Colonic mucosa (tissue), 4 donors: ENCODE results near the gene CHSY3. TPM values are rescaled to one million over a fixed set of nuclear protein-coding genes. Genes with fewer than 3 reads are reported as not detected.

ENCODE experiments used
- DNase-seq: peaks from one replicate; pipeline ENCODE4 v3.0.0-alpha.2; 2020
- H3K27ac ChIP-seq: fragments of 200-600 bp; one replicate; pipeline ENCODE4 v1.8.0; 2021
- H3K27me3 ChIP-seq: fragments of 200-600 bp; one replicate; pipeline ENCODE4 v1.8.0; 2021
- H3K36me3 ChIP-seq: fragments of 200-600 bp; one replicate; pipeline ENCODE4 v1.8.0; 2021
- H3K4me1 ChIP-seq: fragments of 200-600 bp; one replicate; pipeline ENCODE4 v1.8.0; 2021; ENCODE audit warnings: mild to moderate bottlenecking
- H3K4me3 ChIP-seq: fragments of 200-600 bp; one replicate; pipeline ENCODE4 v1.8.0; 2021
- H3K9ac ChIP-seq, 2 donors: one replicate each; pipeline ENCODE4 v1.7.0; 2013; ENCODE audit warnings: control low read depth in 2 of 2, low read depth in 2 of 2, low read length in 2 of 2
- H3K9me3 ChIP-seq: fragments of 200-600 bp; one replicate; pipeline ENCODE4 v1.8.0; 2021
- CTCF ChIP-seq: fragments of 200-600 bp; IDR thresholded peaks from one replicate; pipeline ENCODE4 v1.8.0; 2022; ENCODE audit warnings: antibody characterized with exemption, mild to moderate bottlenecking
- intact Hi-C: fragments of 100-400 bp; cut with DNase I; formaldehyde crosslinking; loops from one replicate; pipeline ENCODE4 v1.14.1; 2022
- total RNA-seq, 2 donors: library from RNA; stranded (reverse); fragmentation: NEBNext Ultra II Directional in 1 of 2; extraction: Animal tissue kit (Norgen Biotek cat#: 25700) in 1 of 2; gene quantifications; one replicate each; pipeline ENCODE4 v1.2.1, GENCODE V29; 2021
- donor health status: healthy.
- donor health status: DM: no; HTN: no; CAD: no.
- donor health status: DM: no; HTN: no; CAD: no.

Gene CHSY3
- total RNA-seq, 2 donors from 2014 or later: 0.42 to 0.99 TPM

- intact Hi-C loops: no loop called here
- Histone ChIP-seq H3K36me3 (no peaks in the 10 kb centered on the region), H3K4me1 (no peaks in the 10 kb centered on the region), H3K4me3 (no peak overlapping the region), H3K27me3 (no peaks in the 10 kb centered on the region), H3K9me3 (no peaks in the 10 kb centered on the region), H3K27ac (no peak overlapping the region), H3K9ac (no peak overlapping the region)
- no peak for TF ChIP-seq CTCF
- no peak for DNase-seq
These were observed 198.7 kb downstream of the CHSY3 start for GRCh38 chr5:130102960-130103359.

- no peaks in the 10 kb centered on the region for H3K4me1 ChIP-seq
- no peak overlapping the region for H3K27ac ChIP-seq
- no peak overlapping the region for H3K9ac ChIP-seq
- TF ChIP-seq CTCF: no peak
- H3K27me3 ChIP-seq: no peaks in the 10 kb centered on the region
- no peaks in the 10 kb centered on the region for H3K36me3 ChIP-seq
- no peak for DNase-seq
- no peak overlapping the region for H3K4me3 ChIP-seq
- intact Hi-C loops: loop anchor here (5.0 kb wide), 1 partner anchor 807 kb away; no protein-coding TSS in a partner anchor
- no peaks in the 10 kb centered on the region for H3K9me3 ChIP-seq
These were observed 200.8 kb downstream of the CHSY3 start for GRCh38 chr5:130104895-130105688.

- Histone ChIP-seq H3K9me3 (no peaks in the 10 kb centered on the region), H3K27me3 (no peaks in the 10 kb centered on the region), H3K36me3 (no peaks in the 10 kb centered on the region), H3K4me1 (no peaks in the 10 kb centered on the region), H3K9ac (no peak overlapping the region), H3K27ac (no peak overlapping the region), H3K4me3 (no peak overlapping the region)
- no peak for TF ChIP-seq CTCF
- intact Hi-C loops: loop anchor here (5.0 kb wide), 1 partner anchor 806 kb away; no protein-coding TSS in a partner anchor
- no peak for DNase-seq
These were observed 202.2 kb downstream of the CHSY3 start for GRCh38 chr5:130106480-130106879.

- no peaks in the 10 kb centered on the region for H3K36me3 ChIP-seq
- H3K9ac ChIP-seq: no peak overlapping the region
- no peak for DNase-seq
- H3K27me3 ChIP-seq: no peaks in the 10 kb centered on the region
- H3K27ac ChIP-seq: no peak overlapping the region
- no peak overlapping the region for H3K4me3 ChIP-seq
- no peaks in the 10 kb centered on the region for H3K4me1 ChIP-seq
- no peak for TF ChIP-seq CTCF
- no peaks in the 10 kb centered on the region for H3K9me3 ChIP-seq
- intact Hi-C loops: loop anchor here (5.0 kb wide), 1 partner anchor 803 kb away; no protein-coding TSS in a partner anchor
These were observed 204.9 kb downstream of the CHSY3 start for GRCh38 chr5:130109152-130109551.

- intact Hi-C loops: no loop called here
- H3K4me1 ChIP-seq: no peaks in the 10 kb centered on the region
- no peak overlapping the region for H3K4me3 ChIP-seq
- H3K9me3 ChIP-seq: no peaks in the 10 kb centered on the region
- no peak for DNase-seq
- H3K27ac ChIP-seq: no peak overlapping the region
- H3K27me3 ChIP-seq: no peaks in the 10 kb centered on the region
- no peak overlapping the region for H3K9ac ChIP-seq
- no peak for TF ChIP-seq CTCF
- no peaks in the 10 kb centered on the region for H3K36me3 ChIP-seq
These were observed 206.1 kb downstream of the CHSY3 start for GRCh38 chr5:130110328-130110727.
